ENCODE results near the gene CPEB4. TPM values are rescaled to one million over a fixed set of nuclear protein-coding genes. Genes with fewer than 3 reads are reported as not detected.

CPEB4 gene
- total RNA-seq, 1 donor from 2014 or later: 37.4 TPM

DNA sequence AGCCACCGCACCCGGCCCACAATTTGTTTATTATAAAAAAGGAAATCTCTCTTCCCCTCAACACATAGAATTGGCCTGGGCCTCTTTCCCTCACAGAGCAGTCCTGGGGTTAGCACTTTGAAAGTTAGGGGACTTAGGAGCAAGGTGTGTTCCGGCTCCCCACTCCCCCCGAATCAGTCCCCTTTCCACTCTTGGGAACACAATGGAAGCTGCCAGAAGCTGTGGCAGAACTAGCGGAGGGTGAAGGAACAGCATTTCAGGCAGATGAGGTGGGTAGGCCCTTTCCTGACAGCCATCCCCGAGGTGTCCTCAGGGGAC is 84.4 kb downstream of the CPEB4 start:
- TF ChIP-seq, protein P1, sequence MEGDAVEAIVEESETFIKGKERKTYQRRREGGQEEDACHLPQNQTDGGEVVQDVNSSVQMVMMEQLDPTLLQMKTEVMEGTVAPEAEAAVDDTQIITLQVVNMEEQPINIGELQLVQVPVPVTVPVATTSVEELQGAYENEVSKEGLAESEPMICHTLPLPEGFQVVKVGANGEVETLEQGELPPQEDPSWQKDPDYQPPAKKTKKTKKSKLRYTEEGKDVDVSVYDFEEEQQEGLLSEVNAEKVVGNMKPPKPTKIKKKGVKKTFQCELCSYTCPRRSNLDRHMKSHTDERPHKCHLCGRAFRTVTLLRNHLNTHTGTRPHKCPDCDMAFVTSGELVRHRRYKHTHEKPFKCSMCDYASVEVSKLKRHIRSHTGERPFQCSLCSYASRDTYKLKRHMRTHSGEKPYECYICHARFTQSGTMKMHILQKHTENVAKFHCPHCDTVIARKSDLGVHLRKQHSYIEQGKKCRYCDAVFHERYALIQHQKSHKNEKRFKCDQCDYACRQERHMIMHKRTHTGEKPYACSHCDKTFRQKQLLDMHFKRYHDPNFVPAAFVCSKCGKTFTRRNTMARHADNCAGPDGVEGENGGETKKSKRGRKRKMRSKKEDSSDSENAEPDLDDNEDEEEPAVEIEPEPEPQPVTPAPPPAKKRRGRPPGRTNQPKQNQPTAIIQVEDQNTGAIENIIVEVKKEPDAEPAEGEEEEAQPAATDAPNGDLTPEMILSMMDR (IDR thresholded peaks at IDR 0.05): no peak
- peaks cover 4 to 10% of the 10 kb centered on the region in 2 donors for H3K4me1 ChIP-seq
- H3K27ac ChIP-seq: no peak overlapping the region

GRCh38 chr5:173972925-173973615 is 84.9 kb downstream of the CPEB4 start:
- peak overlapping the region; percentile 65 to 68 for H3K4me3 ChIP-seq
- no peak overlapping the region for H3K27ac ChIP-seq
- peak in 1 of 2 donors; percentile 92 for DNase-seq (ENCODE audit: low spot score in 2 of 2)
- H3K9me3 ChIP-seq: no peaks in the 10 kb centered on the region
- no peaks in the 10 kb centered on the region for H3K27me3 ChIP-seq
- intact Hi-C loops (cut with DNase I): loop anchor here (1.0 to 5.0 kb wide), 5 partner anchors 56 to 354 kb away; partner anchors contain the start of gene CPEB4
- H3K4me1 ChIP-seq: peaks cover 4 to 10% of the 10 kb centered on the region in 2 donors
- H3K36me3 ChIP-seq: no peaks in the 10 kb centered on the region
- TF ChIP-seq, protein P1 (IDR thresholded peaks at IDR 0.05): peak; percentile 86 to 90 (median 90)

More for the DNA sequence above, 84.4 kb downstream of the CPEB4 start:
- H3K27me3 ChIP-seq: no peaks in the 10 kb centered on the region
- peak overlapping the region; percentile 65 to 68 for H3K4me3 ChIP-seq
- no peaks in the 10 kb centered on the region for H3K9me3 ChIP-seq
- intact Hi-C loops (cut with DNase I): loop anchor here (5.0 kb wide), 3 partner anchors 55 to 340 kb away; no protein-coding TSS in a partner anchor
- DNase-seq (ENCODE audit: low spot score in 2 of 2): no peak
- no peaks in the 10 kb centered on the region for H3K36me3 ChIP-seq

DNA sequence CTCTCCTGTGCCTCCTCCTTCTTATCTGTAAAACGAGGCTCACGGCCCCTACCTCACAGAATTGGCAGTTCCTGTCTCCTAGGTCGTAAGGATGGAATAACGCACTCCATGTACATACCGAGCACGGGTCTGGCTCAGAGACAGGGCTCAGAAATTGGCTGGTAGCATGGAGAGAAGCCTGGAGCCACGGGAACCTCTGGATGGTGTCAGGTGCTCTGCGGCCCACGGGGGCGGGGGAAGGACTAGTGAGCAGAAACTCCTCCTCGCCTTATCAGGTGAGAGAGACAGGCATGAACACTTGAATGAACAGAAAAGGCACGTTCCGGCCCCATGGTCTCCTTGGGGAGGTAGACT is 85.4 kb downstream of the CPEB4 start:
- intact Hi-C loops (cut with DNase I): loop anchor here (1.0 to 5.0 kb wide), 5 partner anchors 56 to 354 kb away; partner anchors contain the start of gene CPEB4
- no peak overlapping the region for H3K27ac ChIP-seq
- peak overlapping the region; percentile 65 to 68 for H3K4me3 ChIP-seq
- peaks cover 4 to 10% of the 10 kb centered on the region in 2 donors for H3K4me1 ChIP-seq
- DNase-seq (ENCODE audit: low spot score in 2 of 2): no peak
- no peaks in the 10 kb centered on the region for H3K36me3 ChIP-seq
- TF ChIP-seq, protein P1 (IDR thresholded peaks at IDR 0.05): no peak
- H3K27me3 ChIP-seq: no peaks in the 10 kb centered on the region
- no peaks in the 10 kb centered on the region for H3K9me3 ChIP-seq

DNA sequence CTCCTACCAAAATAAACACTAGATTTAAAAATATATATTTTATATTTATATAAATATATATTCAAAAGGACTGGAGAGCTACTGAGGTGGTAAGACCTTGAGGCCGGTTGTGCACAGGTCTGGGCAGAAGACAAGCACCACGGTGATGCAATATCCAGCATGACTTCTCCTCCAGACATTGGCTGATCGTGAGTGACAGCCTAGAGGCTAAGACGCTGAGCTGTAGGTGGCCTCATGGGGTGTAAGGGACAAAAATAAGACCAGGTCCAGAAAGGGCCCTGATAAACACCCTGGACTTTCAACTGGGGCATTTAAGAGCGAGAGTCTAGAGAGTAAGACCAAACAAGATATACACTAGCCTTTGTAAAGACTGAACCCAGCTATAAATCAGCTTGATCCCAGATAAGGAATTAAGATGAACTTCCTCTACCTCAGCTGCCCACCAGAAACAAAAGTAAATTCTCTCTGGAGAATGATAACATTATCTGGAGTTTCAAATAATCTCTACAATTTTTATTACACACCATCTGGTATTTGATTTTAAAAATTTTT is 86.6 kb downstream of the CPEB4 start:
- Histone ChIP-seq H3K27ac (no peak overlapping the region), H3K27me3 (no peaks in the 10 kb centered on the region), H3K4me1 (peaks cover 4 to 10% of the 10 kb centered on the region in 2 donors), H3K36me3 (no peaks in the 10 kb centered on the region), H3K9me3 (no peaks in the 10 kb centered on the region), H3K4me3 (no peak overlapping the region)
- DNase-seq (ENCODE audit: low spot score in 2 of 2): no peak
- intact Hi-C loops (cut with DNase I): loop anchor here (5.0 kb wide), 3 partner anchors 57 to 338 kb away; no protein-coding TSS in a partner anchor
- TF ChIP-seq, protein P1 (IDR thresholded peaks at IDR 0.05): no peak

DNA sequence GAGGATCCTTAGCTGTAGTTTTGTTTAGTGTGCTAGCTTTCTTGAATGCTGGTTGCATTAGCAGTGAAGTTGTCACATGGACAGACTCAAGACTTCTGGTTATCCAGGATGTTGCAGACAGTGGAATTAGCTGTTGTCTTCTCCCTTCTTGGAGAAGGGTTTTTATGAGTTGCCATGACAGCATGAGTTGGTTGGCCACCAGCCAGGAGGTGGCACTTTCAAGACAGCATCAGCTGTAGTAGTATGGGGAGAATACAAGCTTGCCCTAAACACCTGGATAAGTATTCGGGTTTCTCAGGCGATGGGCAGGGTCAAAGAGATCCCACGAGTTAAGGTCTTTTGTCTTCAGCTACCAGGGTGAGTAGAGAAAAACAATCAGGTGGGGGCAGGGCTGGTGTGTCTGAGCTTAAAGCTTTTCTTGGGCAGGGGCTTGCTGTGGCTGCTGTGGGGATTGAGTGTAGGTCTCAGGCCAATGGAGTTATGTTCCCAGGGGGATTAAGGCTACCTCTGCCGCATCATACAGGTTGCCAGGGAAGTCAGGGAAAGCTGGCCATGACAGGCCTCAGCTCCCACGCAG is 93.1 kb downstream of the CPEB4 start:
- TF ChIP-seq, protein P1 (IDR thresholded peaks at IDR 0.05): no peak
- no peak overlapping the region for H3K27ac ChIP-seq

More for the DNA sequence above, 93.1 kb downstream of the CPEB4 start:
- Histone ChIP-seq H3K4me3 (no peak overlapping the region), H3K27me3 (no peaks in the 10 kb centered on the region), H3K4me1 (no peaks in the 10 kb centered on the region), H3K9me3 (no peaks in the 10 kb centered on the region), H3K36me3 (no peaks in the 10 kb centered on the region)
- DNase-seq (ENCODE audit: low spot score in 2 of 2): no peak
- intact Hi-C loops (cut with DNase I): no loop called here

Measured in ascending aorta (tissue), 2 donors.